ENCODE data around the gene NTRK3.

- TF ChIP-seq POLR2AphosphoS5 (IDR thresholded peaks at IDR 0.05): no peak
- TF ChIP-seq CTCF (IDR thresholded peaks at IDR 0.05): no peak
- no peak for TF ChIP-seq POLR2A (IDR thresholded peaks at IDR 0.05)
Observed at GRCh38 chr15:88208396-88208795, 48.1 kb downstream of the NTRK3 start.

Measured in suprapubic skin (tissue), 4 donors.